GM18511 (cell line): Measurements from ENCODE around the gene TLK1.

Experiments used
- ATAC-seq: cut with Tn5 transposase; IDR thresholded peaks from one replicate; pipeline ENCODE4 v1.9.1; 2021; ENCODE audit warnings: mild to moderate bottlenecking, moderate library complexity; ENCODE audit not compliant: unreplicated experiment

Gene TLK1

GRCh38 chr2:171160119-171160955 is at the start of gene TLK1:
TLK1 (minus strand) TSS chr2:171160893; CDS start chr2:171160428, 465 bp downstream.
- peak; percentile 59 for ATAC-seq

- no peak for ATAC-seq
Observed at GRCh38 chr2:171210216-171210863, 49.6 kb upstream of the TLK1 start.

- ATAC-seq, result no peak
Observed at GRCh38 chr2:171208657-171209056, 48.0 kb upstream of the TLK1 start.

GRCh38 chr2:171206422-171207115 is 45.9 kb upstream of the TLK1 start:
- no peak for ATAC-seq

GRCh38 chr2:171205551-171205950 is 44.9 kb upstream of the TLK1 start:
- no peak for ATAC-seq

GRCh38 chr2:171201767-171202166 is 41.1 kb upstream of the TLK1 start:
- no peak for ATAC-seq

GRCh38 chr2:171201271-171201670 is 40.6 kb upstream of the TLK1 start:
- ATAC-seq, result no peak

- no peak for ATAC-seq
Observed at GRCh38 chr2:171200469-171200868, 39.8 kb upstream of the TLK1 start.

- ATAC-seq, result no peak
Observed at GRCh38 chr2:171191021-171191420, 30.3 kb upstream of the TLK1 start.

GRCh38 chr2:171187819-171188218 is 27.1 kb upstream of the TLK1 start:
- ATAC-seq, result no peak

GRCh38 chr2:171187177-171187576 is 26.5 kb upstream of the TLK1 start:
- ATAC-seq, result no peak

GRCh38 chr2:171185941-171186340 is 25.2 kb upstream of the TLK1 start:
- ATAC-seq, result no peak

- no peak for ATAC-seq
Observed at GRCh38 chr2:171185165-171185818, 24.6 kb upstream of the TLK1 start.

- no peak for ATAC-seq
Observed at GRCh38 chr2:171181064-171182049, 20.7 kb upstream of the TLK1 start.

- ATAC-seq, result peak; percentile 44
Observed at GRCh38 chr2:171180229-171180930, 19.7 kb upstream of the TLK1 start.

- no peak for ATAC-seq
Observed at GRCh38 chr2:171178993-171179392, 18.3 kb upstream of the TLK1 start.

GRCh38 chr2:171176516-171176915 is 15.8 kb upstream of the TLK1 start:
- no peak for ATAC-seq

- no peak for ATAC-seq
Observed at GRCh38 chr2:171174075-171174474, 13.4 kb upstream of the TLK1 start.

GRCh38 chr2:171173087-171173486 is 12.4 kb upstream of the TLK1 start:
- ATAC-seq, result no peak
